Muscle of back (tissue), 11 donors: Measurements from ENCODE around the gene CCDC57. TPM values are rescaled to one million over a fixed set of nuclear protein-coding genes. Genes with fewer than 3 reads are reported as not detected.
A peak's percentile ranks its signal among the peaks of the same experiment; 100 is the strongest.
"Not testable (repeated sequence)": the region's sequence is repeated elsewhere in the genome, so short reads cannot be mapped to it uniquely, and the experiment has no call there.

Experiments used
- DNase-seq, 3 donors: peaks; one replicate each; pipeline versions ENCODE4 v3.0.0 to v3.0.0-alpha.2; 2013
- polyA plus RNA-seq, 10 donors: library from polyadenylated mRNA; unstranded; fragments of 120-200 nt; gene quantifications; one replicate each; pipeline ENCODE4 v1.2.1, GENCODE V29; 2013; ENCODE audit not compliant: insufficient read length in 10 of 10

The CCDC57 gene
- polyA plus RNA-seq, 10 donors, result 15.7 to 32.8 (median 22.1) TPM

DNA sequence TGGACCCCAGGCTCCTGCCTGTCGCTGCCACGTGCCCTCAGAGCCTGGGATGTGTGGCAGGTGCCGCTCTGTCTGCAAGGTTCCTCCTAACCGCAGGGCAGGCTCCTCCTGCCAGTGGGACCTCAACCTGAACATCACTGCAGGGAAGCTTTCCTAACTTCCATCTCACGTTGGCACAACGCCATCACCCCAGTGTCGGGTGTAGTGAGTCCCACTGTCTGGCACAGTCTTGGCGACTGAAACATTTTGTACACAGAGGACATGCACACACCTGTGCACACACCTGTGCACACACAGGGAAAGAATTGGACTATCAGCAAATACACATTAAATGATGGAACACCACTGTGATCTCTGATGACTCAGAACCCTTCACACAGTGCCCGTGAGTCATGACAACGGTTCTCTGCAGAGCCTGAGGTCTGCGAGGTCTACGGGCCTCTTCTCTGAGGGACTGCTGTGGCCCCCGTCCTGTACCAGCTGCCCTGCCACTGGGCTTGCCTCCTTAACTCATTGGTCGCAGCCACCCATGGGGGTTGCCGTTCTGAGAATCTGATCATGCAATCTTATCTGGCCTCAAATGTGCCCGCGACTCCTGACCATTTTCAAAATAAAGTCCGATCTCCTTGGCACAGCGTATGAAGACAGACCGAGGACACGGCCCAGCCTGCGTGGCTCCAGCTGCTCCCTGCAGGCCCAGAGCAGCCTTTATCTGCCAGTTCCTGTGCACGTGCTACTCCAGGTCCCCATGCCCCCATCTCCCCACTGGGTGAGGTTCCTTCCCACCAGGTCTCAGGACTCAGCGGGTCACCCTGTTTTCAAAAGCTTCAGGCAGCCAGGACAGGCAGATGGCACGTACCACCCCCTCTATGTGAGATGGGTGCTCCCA, 7.6 kb downstream of the CCDC57 start:
- no peak for DNase-seq

- no peak for DNase-seq
Measured at GRCh38 chr17:82203920-82204319, 8.7 kb downstream of the CCDC57 start.

GRCh38 chr17:82202981-82203380, 9.7 kb downstream of the CCDC57 start:
- DNase-seq, result no peak

DNA sequence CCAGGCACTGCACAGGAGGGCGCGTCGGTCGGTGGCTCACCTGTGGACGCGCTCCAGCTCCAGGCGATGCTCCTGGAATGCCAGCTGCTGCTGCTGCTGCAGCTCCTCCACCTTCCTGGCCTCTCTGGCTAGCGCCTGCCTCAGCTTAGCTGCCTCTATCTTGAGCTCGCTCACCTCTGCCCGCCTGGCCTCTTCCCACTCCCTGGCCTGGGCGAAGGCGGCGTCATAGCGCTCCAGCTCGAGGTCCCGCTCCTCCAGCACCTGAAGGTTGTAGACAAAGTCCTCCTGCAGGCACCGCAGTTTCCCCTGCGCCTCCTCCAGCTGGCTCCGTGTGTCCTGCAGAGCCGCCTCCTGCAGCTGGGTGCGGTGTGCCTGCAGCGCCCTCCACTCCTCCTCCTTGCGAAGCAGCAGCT, 11.1 kb downstream of the CCDC57 start:
- no peak for DNase-seq

- DNase-seq, result no peak
Measured at GRCh38 chr17:82200743-82201497, 11.7 kb downstream of the CCDC57 start.

- no peak for DNase-seq
Measured at GRCh38 chr17:82200135-82200534, 12.5 kb downstream of the CCDC57 start.

DNA sequence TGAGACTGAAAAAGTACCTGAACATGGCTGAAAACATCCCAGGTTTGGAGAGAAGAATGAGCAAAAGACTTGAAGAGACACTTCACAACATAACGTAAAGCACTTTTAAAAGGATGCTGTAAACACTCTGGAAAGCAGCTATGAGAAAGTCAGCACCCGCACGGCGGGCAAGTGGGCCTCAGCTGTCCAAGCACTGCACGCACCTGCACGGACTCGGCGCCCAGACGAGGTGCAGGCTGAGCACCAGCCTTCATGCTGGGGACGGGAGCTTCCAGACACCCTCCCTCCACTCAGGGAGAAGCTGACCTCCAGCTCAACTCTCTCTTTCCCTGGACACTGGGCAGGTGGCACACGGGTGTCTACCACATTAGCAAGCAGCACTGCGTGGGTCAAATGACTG, 13.1 kb downstream of the CCDC57 start:
- DNase-seq, result no peak

- no peak for DNase-seq
Measured at GRCh38 chr17:82198092-82198491, 14.6 kb downstream of the CCDC57 start.

DNA sequence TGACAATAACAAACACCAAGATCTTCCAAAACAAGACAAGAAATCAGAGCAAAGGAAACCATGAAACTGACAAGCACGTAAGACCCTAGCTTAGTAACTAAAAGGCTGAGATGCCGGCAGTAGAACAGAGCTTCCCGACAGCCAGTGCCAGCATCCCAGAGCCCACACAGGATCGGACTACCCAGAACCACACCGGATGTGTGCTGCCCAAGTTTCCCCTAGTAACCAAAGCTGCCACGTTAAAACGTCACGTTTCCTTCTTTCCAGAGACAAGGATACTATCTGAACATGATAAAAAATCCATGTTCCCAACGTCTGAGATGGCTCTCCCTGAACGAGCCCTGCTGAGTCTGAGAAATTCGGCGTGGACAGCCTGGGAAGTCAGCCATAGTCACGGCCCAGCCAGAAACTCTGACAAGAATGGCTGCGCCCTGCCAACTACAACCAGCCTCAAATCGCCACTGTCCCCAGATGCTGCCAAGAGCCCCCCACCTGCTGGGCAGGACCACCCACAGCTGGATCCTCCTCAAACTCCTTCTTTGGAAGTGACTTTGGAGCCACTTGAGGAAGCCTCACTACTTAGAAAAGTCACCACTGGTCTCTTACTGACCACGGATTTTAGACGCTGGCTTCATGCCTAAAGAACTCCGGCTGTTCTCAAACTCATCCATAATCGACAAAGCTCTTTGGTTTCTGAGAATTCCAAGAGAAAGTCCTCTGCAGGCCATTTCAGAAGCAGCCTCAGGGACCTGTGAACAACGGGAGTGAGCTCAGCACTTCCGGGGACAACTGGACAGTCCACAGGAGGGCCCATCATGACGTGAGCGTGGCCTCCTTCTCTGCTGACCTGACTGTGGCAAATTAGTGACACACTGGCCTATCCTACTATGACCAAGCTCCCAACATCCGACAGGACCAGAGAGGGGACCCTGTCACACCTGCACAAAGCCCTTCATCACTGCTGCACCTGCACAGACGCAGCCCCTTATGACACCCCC, 16.7 kb downstream of the CCDC57 start:
- DNase-seq, result peak in 1 of 3 donors; percentile 26

GRCh38 chr17:82194765-82195164, 17.9 kb downstream of the CCDC57 start:
- no peak for DNase-seq

DNA sequence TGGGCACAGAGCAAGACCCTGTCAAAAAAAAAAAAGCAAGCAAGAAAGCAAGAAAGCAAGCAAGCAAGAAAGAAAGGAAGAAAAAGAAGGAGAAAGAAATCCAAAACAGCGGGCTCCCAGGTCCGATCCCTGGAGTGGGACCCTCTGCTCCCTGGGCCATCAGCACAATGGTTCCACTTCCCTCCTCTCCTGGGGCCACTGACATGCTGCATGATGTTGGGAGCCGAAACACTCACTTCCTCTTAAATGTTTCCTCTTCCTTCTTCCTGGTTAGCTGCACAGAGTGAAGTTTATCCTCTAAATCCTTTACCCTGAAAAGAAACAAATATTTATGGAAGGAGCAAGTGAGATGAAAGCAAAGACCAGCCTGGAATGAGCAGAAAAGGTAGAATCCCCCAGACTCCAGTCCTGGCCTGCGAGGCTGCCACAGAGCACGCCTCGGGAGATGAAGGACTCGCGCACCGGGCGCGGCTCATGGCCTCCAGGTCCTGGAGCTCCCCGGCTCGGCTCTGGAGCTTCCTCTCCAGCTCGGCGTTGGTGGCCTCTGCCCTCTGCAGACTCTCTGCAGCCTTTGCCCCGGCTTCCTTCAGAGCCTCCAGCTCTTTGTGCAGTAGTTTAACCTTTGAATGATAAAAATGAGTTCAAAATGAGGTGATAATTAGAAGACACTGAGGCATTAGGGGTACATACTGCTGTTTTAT, 19.0 kb downstream of the CCDC57 start:
- peak in 1 of 3 donors; percentile 34 for DNase-seq

GRCh38 chr17:82193050-82193449, 19.6 kb downstream of the CCDC57 start:
- not testable (repeated sequence) for DNase-seq

GRCh38 chr17:82188001-82188961, 24.4 kb downstream of the CCDC57 start:
- DNase-seq, result no peak

DNA sequence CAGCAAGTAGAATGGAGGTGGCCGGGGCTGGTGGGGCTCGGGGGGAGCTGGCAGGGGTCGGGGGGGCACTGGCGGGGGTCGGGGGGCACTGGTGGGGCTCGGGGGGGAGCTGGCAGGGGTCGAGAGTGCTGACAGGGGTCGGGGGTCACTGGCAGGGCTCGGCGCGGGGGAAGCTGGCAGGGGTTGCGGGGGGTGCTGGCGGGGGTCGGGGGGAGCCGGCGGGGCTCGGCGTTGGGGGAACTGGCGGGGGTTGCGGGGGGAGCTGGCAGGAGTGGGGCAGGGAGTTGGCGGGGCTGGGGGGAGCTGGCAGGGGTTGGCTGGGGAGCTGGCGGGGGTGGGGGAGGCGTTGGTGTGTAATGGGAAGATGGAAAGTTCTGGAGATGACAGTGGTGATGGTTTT, 25.1 kb downstream of the CCDC57 start:
- DNase-seq, result no peak

- DNase-seq, result no peak
Measured at GRCh38 chr17:82186221-82186620, 26.4 kb downstream of the CCDC57 start.

DNA sequence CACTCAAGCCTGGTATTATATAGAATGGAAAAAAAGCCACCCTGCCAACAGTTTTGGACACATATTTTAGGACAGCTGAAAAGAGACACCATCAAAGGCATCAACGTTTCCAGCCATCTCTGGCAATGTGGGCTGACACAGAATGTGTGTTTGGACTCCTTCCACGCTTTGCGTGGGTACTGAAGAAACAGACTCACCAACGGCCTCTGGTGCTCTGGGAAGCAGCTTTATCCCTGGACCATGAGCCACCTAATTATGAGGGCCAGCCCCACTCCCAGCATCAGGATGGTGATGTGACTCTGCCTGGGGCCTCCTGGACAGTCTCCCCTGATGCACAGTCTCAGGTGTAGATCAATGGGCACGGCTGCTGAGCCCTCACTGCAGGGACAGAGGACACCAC, 27.9 kb downstream of the CCDC57 start:
- DNase-seq, result no peak

DNA sequence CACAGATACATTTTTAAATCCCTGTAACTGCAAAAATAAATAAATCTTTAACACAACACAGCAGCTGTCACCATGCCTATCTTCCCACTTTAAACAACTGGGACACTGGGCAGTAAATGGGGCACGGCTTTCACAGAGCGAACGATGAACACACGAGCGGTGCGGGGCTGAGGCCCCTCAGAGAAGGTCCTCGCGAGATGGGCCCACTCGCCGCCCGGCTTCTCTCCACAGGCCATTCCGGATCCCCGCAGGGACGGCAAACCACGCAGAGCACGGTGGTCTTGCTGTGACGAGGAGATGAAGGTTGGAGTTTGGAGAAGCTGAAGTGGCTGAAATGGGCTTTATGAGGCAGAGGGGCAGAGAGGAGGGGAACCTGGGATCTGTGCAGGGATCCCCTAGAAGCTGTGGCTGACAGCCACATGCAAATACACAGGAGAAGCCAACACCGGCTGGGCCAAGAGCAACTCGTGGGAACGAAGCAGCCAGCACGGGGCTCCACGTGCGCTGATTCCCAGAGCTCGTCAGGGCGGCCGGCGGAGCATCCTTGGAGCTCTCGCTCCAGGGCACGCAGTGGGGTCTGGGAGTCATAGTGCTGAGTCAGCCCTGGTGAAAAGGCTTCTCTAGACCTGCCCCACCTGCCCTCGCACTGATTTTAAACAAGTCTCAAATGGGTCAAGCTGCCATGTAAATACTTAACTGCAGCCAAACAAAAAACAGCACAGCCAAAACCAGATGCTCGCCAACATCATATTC, 31.7 kb downstream of the CCDC57 start:
- DNase-seq, result no peak

- DNase-seq, result no peak
Measured at GRCh38 chr17:82179946-82180475, 32.6 kb downstream of the CCDC57 start.

DNA sequence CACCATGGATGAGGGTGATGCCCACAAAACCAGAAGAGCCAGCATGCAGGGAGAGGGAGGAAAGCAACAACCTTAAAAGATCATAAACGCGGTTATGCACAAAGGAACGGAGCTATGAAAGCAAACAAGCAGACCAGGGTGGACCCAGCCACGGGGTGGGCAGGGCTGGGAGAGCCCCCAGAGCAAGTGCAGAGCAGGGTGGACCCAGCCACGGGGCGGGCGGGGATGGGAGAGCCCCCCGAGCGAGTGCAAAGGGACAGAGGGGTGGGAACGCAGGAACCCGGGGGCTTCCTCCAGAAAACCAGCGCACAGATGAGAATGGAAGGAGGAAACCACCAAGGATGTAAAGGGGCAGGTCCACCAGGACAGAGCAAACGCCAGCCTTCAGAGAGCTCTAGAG, 33.2 kb downstream of the CCDC57 start:
- no peak for DNase-seq
